Mucosa of rectum (tissue), 2 donors: ENCODE measurements around the gene PTPRH.
A peak's percentile ranks its signal among the peaks of the same experiment; 100 is the strongest.
"Not testable (repeated sequence)": the region's sequence is repeated elsewhere in the genome, so short reads cannot be mapped to it uniquely, and the experiment has no call there.

Experiments
- H3K27ac ChIP-seq, 2 donors: one replicate each; pipeline ENCODE4 v1.7.0; 2013; ENCODE audit warnings: inconsistent platforms in 2 of 2, low read depth in 2 of 2, low read length in 2 of 2
- H3K27me3 ChIP-seq, 2 donors: one replicate each; pipeline ENCODE4 v1.7.0; 2013; ENCODE audit warnings: low read length in 2 of 2; ENCODE audit not compliant: control insufficient read depth in 2 of 2, insufficient read depth in 2 of 2
- H3K36me3 ChIP-seq, 2 donors: one replicate each; pipeline ENCODE4 v1.7.0; 2013; ENCODE audit warnings: low read length in 2 of 2; ENCODE audit not compliant: control insufficient read depth in 2 of 2, insufficient read depth in 2 of 2
- H3K4me1 ChIP-seq, 2 donors: one replicate each; pipeline ENCODE4 v1.7.0; 2013; ENCODE audit warnings: low read length in 2 of 2, mild to moderate bottlenecking in 1 of 2; ENCODE audit not compliant: control insufficient read depth in 2 of 2, insufficient read depth in 2 of 2
- H3K4me3 ChIP-seq, 2 donors: one replicate each; pipeline ENCODE4 v1.7.0; 2013; ENCODE audit warnings: low read length in 2 of 2
- H3K9ac ChIP-seq, 2 donors: one replicate each; pipeline ENCODE4 v1.7.0; 2013; ENCODE audit warnings: low read length in 2 of 2, low read depth in 1 of 2, mild to moderate bottlenecking in 1 of 2
- H3K9me3 ChIP-seq, 2 donors: one replicate each; pipeline ENCODE4 v1.7.0; 2013; ENCODE audit warnings: low read length in 2 of 2; ENCODE audit not compliant: control insufficient read depth in 2 of 2
- donor health status: healthy.
- donor health status: Normal muscosa, but diverticular disease.

The PTPRH gene

GRCh38 chr19:55226273-55226672 lies 17.0 kb upstream of the PTPRH start:
- H3K4me1 ChIP-seq, result peaks cover 0 to 3% of the 10 kb centered on the region in 2 donors
- no peak overlapping the region for H3K9ac ChIP-seq
- no peak overlapping the region for H3K27ac ChIP-seq
- no peaks in the 10 kb centered on the region for H3K9me3 ChIP-seq
- no peaks in the 10 kb centered on the region for H3K27me3 ChIP-seq
- no peak overlapping the region for H3K4me3 ChIP-seq
- H3K36me3 ChIP-seq, result peaks cover 17 to 22% of the 10 kb centered on the region in 2 donors

DNA sequence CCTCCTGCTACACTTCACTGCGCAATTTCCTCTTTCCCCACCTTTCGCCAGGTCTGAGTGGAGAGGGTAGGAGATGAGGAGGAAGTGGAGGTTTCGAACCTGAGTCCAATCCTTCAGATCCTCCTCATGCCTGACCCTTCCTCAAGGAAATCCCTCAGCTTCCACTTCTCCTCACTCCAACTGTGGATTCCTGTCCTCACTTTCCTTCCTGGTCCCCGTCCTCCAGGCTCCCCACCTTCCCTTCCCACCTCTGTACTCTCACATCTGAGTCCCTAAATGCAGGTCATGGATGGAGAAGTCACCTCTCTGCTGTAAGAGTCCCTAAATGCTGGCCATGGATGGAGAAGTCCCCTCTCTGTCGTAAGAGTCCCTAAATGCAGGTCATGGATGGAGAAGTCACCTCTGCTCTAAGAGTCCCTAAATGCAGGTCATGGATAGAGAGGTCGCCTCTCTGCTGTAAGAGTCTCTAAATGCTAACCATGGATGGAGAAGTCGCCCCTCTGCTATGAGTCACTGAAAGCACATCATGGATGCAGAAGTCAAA lies 16.2 kb upstream of the PTPRH start:
- Histone ChIP-seq H3K9me3 (no peaks in the 10 kb centered on the region), H3K36me3 (peaks cover 11 to 18% of the 10 kb centered on the region in 2 donors), H3K27ac (no peak overlapping the region)

GRCh38 chr19:55224679-55225414 lies 15.5 kb upstream of the PTPRH start:
- H3K4me1 ChIP-seq, H3K27ac ChIP-seq, H3K9me3 ChIP-seq, H3K9ac ChIP-seq, H3K27me3 ChIP-seq, H3K4me3 ChIP-seq: not testable (repeated sequence)
- peaks cover 11 to 13% of the 10 kb centered on the region in 2 donors for H3K36me3 ChIP-seq

More for the DNA sequence above, 16.2 kb upstream of the PTPRH start:
- Histone ChIP-seq H3K4me1 (peaks cover 0 to 3% of the 10 kb centered on the region in 2 donors), H3K27me3 (no peaks in the 10 kb centered on the region), H3K4me3 (no peak overlapping the region), H3K9ac (no peak overlapping the region)

DNA sequence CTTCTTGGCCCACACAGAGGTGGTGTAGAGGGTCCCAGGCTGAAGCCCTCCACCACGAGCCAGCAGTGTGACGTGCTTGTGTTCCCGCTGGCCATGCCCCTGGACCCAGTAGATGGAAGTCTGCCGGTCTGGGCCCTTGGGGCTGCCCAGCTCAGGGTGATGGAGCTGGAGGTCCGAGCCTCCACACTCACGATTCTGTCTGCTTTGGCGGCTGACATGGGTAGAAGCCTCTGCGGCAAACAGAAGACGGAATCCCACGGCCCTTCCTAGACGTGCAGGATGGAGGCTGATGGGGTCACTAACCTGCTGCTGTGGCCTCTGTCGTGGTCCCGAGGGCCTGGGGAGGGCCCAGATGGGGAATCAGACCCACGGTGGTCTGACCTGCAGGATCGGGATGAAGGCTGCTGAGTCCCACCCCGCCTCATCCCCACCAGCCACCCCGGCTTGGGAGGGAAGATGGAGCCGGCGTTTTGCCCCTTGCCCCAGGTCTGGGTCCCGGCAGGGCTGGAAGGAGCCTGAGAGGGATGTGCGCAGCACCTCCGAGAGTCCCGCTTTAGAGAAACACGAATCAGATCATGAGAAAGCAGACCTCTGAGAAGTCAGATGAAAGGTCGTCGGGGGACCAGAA lies 14.9 kb upstream of the PTPRH start:
- no peaks in the 10 kb centered on the region for H3K9me3 ChIP-seq
- H3K4me1 ChIP-seq, result peaks cover 0 to 3% of the 10 kb centered on the region in 2 donors
- no peak overlapping the region for H3K4me3 ChIP-seq
- H3K27me3 ChIP-seq, result no peaks in the 10 kb centered on the region
- no peak overlapping the region for H3K27ac ChIP-seq
- no peak overlapping the region for H3K9ac ChIP-seq
- peaks cover 6 to 11% of the 10 kb centered on the region in 2 donors for H3K36me3 ChIP-seq

GRCh38 chr19:55223291-55224037 lies 14.2 kb upstream of the PTPRH start:
- H3K9me3 ChIP-seq, result no peaks in the 10 kb centered on the region
- no peak overlapping the region for H3K9ac ChIP-seq
- no peak overlapping the region for H3K27ac ChIP-seq
- H3K4me1 ChIP-seq, result no peaks in the 10 kb centered on the region
- no peak overlapping the region for H3K4me3 ChIP-seq
- H3K27me3 ChIP-seq, result no peaks in the 10 kb centered on the region
- peaks cover 6 to 11% of the 10 kb centered on the region in 2 donors for H3K36me3 ChIP-seq

DNA sequence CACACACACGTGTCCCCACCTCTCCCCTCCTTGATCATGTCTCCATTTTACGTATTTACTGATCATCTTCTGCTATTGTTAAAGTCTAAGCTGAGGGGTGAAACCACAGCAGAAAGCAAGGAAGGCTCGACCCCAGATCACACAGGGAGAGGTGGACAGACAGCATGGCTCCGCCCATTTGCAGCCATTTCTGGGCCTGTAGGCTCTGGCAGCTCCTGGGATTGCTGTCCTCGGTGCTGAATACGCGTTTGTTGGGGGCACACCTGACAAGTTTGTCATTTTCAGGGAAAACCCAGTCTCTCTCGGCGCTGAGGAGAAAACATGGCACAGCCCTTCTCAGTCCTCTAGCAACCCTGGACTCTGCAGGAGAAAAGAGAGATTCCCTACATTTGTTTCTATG lies 11.2 kb upstream of the PTPRH start:
- peaks cover 9 to 11% of the 10 kb centered on the region in 2 donors for H3K4me1 ChIP-seq
- H3K36me3 ChIP-seq, result peaks cover 0 to 2% of the 10 kb centered on the region in 2 donors
- no peaks in the 10 kb centered on the region for H3K9me3 ChIP-seq
- H3K9ac ChIP-seq, result no peak overlapping the region
- H3K27me3 ChIP-seq, result no peaks in the 10 kb centered on the region
- H3K4me3 ChIP-seq, result no peak overlapping the region
- no peak overlapping the region for H3K27ac ChIP-seq

DNA sequence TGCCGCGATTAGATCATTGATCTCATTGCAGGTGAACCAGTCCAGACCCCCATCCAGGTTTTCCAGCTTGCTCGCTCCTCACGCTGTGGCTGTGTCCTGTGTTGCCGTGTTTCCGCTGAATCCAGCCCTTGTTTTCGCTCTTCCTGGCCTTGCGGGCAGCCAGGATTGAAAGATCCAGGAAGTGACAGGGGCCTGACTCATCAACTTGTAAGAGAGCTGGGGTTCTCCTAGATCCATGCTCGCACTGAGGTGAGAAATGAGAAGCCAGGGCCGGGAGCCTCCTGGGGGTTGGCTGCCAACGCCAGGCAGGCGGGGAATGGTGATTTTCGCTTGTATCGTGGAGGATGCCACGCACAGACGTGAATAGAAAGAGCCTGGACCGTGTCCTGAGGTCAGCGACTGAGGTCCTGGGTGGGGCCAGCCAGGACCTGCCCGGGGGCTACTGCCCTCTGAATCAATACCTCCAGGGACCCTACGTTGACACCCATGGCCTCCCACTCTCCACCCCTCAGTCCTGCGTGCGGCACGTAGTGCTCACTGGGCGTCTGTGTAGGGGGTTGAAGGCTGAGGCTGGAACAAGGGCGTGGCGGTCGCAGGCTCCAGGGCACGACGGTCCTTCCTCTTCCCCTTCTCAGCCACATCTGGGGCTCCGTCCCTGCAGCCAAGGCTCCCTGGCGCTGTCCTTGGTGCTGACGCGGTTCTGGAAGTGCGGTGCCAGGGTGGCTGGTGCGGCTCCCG lies 7.3 kb upstream of the PTPRH start:
- peak overlapping the region; percentile 87 for H3K27ac ChIP-seq
- H3K9ac ChIP-seq, result peak overlapping the region; percentile 66 to 67
- H3K27me3 ChIP-seq, result no peaks in the 10 kb centered on the region
- H3K4me3 ChIP-seq, result peak overlapping the region; percentile 69 to 79
- no peaks in the 10 kb centered on the region for H3K36me3 ChIP-seq
- no peaks in the 10 kb centered on the region for H3K9me3 ChIP-seq
- peaks cover 9 to 11% of the 10 kb centered on the region in 2 donors for H3K4me1 ChIP-seq

- Histone ChIP-seq H3K9me3 (no peaks in the 10 kb centered on the region), H3K9ac (no peak overlapping the region), H3K27ac (no peak overlapping the region), H3K4me1 (peaks cover 15 to 23% of the 10 kb centered on the region in 2 donors), H3K36me3 (no peaks in the 10 kb centered on the region), H3K27me3 (no peaks in the 10 kb centered on the region), H3K4me3 (no peak overlapping the region)
These were observed 4.2 kb upstream of the PTPRH start for GRCh38 chr19:55213547-55213946.

GRCh38 chr19:55212447-55212846 lies 3.1 kb upstream of the PTPRH start:
- Histone ChIP-seq H3K36me3 (no peaks in the 10 kb centered on the region), H3K9me3 (no peaks in the 10 kb centered on the region), H3K4me3 (no peak overlapping the region), H3K27ac (no peak overlapping the region), H3K9ac (no peak overlapping the region), H3K4me1 (peaks cover 15 to 23% of the 10 kb centered on the region in 2 donors), H3K27me3 (no peaks in the 10 kb centered on the region)
